ENCODE results near the gene PLAAT3.

The PLAAT3 gene

DNA sequence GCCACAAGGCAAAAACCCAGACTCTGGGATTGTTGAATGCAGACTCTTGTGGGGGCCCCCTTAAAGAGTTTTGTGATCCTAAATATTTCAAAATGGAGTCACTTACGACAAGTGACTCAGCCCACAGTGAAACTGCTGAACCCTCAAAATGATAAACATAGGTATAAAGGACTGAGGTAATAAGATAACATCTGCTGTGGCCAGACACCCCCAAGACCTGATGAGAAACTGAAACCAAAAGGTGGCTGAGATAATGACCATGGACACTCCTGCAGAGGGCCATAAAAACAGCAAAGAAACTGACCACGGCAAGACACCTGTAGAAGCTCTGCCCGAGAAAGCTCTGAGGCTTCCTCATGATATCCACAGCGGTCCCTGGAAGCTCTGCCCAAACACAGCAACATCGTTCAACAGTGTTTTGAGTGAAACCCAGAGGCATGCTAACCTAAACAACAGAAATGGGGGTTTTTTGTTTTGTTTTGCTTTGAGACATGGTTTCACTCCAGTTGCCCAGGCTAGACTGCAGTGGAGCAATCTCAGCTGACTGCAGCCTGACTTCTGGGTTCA, 79.3 kb downstream of the PLAAT3 start (continued):
- TF ChIP-seq, protein P1, sequence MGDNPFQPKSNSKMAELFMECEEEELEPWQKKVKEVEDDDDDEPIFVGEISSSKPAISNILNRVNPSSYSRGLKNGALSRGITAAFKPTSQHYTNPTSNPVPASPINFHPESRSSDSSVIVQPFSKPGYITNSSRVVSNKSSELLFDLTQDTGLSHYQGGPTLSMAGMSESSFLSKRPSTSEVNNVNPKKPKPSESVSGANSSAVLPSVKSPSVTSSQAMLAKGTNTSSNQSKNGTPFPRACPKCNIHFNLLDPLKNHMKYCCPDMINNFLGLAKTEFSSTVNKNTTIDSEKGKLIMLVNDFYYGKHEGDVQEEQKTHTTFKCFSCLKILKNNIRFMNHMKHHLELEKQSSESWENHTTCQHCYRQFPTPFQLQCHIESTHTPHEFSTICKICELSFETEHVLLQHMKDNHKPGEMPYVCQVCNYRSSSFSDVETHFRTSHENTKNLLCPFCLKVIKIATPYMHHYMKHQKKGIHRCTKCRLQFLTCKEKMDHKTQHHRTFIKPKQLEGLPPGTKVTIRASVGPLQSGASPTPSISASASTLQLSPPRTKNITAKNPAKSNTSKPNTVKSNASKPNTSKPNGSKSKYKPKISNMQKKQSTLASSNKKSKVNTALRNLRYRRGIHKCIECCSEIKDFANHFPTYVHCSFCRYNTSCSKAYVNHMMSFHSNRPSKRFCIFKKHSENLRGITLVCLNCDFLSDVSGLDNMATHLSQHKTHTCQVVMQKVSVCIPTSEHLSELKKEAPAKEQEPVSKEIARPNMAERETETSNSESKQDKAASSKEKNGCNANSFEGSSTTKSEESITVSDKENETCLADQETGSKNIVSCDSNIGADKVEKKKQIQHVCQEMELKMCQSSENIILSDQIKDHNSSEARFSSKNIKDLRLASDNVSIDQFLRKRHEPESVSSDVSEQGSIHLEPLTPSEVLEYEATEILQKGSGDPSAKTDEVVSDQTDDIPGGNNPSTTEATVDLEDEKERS (tag by site-specific recombination; IDR thresholded peaks at IDR 0.05), result no peak

DNA sequence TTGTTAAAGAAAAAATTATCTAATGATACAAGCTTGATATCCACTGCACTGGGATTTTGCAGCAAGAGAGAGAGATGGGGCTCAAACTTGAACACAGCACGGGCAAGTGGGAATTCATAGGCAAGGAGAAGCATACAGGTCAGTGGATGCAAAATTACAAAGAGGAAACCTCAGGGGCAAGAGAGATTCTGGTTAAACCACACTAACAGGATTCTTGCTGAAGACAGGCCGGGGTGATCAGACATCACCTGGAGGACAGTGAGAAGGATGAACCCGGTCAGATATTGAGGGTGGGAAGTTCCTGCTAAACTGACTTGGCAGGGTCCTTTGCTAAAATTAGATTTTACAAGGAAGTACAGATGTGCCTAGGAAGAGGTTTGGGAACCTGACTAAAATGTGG, 80.2 kb downstream of the PLAAT3 start:
- Histone ChIP-seq H3K27ac (ENCODE audit: extremely low read depth, low read depth, low read length) (no peak overlapping the region), H3K36me3 (ENCODE audit: control insufficient read depth in 2 of 2, insufficient read depth in 1 of 2, low read length in 2 of 2) (no peaks in the 10 kb centered on the region), H3K4me1 (ENCODE audit: control insufficient read depth, insufficient read depth, low read length) (no peaks in the 10 kb centered on the region), H3K4me3 (ENCODE audit: low read depth, low read length) (no peak overlapping the region), H3K9me3 (ENCODE audit: control insufficient read depth, insufficient read depth, low read depth, low read length) (no peaks in the 10 kb centered on the region)
- ChIA-PET POLR2A (no interaction called here), CTCF (interaction anchor here (2.4 kb wide), 1 partner anchor 54 kb away, joined by 9 read pairs; no protein-coding TSS in a partner anchor)
- TF ChIP-seq ZNF792 (tag by site-specific recombination; IDR thresholded peaks at IDR 0.05) (no peak), ZNF112 (tag by site-specific recombination; IDR thresholded peaks at IDR 0.05) (no peak), MYNN (tag by site-specific recombination; IDR thresholded peaks at IDR 0.05; ENCODE audit: borderline replicate concordance) (no peak), ZNF776 (tag by site-specific recombination; IDR thresholded peaks at IDR 0.05; ENCODE audit: borderline replicate concordance) (no peak), ZNF311 (tag by site-specific recombination; IDR thresholded peaks at IDR 0.05; ENCODE audit: borderline replicate concordance) (no peak), SCRT1 (tag by site-specific recombination; IDR thresholded peaks at IDR 0.05; ENCODE audit: borderline replicate concordance) (no peak), ZNF747 (tag by site-specific recombination; IDR thresholded peaks at IDR 0.05) (no peak), ZNF529 (tag by site-specific recombination; IDR thresholded peaks at IDR 0.05; ENCODE audit: insufficient replicate concordance) (no peak), GLI4 (tag by site-specific recombination; IDR thresholded peaks at IDR 0.05) (no peak)
- TF ChIP-seq, protein P2, sequence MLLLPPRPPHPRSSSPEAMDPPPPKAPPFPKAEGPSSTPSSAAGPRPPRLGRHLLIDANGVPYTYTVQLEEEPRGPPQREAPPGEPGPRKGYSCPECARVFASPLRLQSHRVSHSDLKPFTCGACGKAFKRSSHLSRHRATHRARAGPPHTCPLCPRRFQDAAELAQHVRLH (tag by site-specific recombination; IDR thresholded peaks at IDR 0.05), result no peak

DNA sequence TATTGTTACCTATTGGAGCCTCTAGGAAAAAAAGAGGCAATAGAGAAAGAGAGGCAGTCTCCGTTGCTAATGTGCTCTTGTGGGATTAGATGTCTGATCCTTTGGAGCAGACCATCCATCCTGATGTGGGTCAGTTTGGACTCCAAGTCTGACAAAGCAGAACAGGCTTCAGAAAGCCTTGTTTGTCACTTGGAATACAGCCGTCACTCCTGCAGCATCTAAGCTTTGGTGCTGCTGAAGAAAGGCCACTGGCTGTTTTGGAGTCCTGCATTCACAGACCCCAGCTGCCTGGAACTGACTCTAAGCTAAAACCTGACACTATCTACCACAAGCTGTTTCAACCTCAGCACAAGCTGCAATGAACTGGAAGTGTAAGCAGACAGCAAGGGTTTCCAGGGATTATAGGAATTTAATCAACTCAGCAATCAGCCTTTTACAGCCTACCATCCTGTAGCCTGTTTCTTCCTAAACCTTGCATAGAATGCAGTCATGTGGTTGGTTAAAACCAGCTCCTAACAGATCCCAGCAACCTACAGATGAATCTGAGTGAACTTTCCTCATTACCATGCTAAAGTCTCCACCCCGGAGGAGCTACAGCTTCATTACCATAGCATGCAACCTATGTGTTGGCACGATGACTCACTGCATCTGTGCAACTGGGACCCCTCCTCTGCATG, 81.3 kb downstream of the PLAAT3 start:
- CTCF ChIA-PET, result interaction anchor here (0.6 to 2.4 kb wide), 3 partner anchors 53 to 320 kb away, joined by 3 to 9 read pairs (median 4); no protein-coding TSS in a partner anchor
- H3K36me3 ChIP-seq (ENCODE audit: control insufficient read depth in 2 of 2, insufficient read depth in 1 of 2, low read length in 2 of 2), result no peaks in the 10 kb centered on the region
- no peaks in the 10 kb centered on the region for H3K4me1 ChIP-seq (ENCODE audit: control insufficient read depth, insufficient read depth, low read length)
- POLR2A ChIA-PET, result no interaction called here
- no peak overlapping the region for H3K27ac ChIP-seq (ENCODE audit: extremely low read depth, low read depth, low read length)
- no peaks in the 10 kb centered on the region for H3K9me3 ChIP-seq (ENCODE audit: control insufficient read depth, insufficient read depth, low read depth, low read length)
- H3K4me3 ChIP-seq (ENCODE audit: low read depth, low read length), result no peak overlapping the region
- TF ChIP-seq, protein P3, sequence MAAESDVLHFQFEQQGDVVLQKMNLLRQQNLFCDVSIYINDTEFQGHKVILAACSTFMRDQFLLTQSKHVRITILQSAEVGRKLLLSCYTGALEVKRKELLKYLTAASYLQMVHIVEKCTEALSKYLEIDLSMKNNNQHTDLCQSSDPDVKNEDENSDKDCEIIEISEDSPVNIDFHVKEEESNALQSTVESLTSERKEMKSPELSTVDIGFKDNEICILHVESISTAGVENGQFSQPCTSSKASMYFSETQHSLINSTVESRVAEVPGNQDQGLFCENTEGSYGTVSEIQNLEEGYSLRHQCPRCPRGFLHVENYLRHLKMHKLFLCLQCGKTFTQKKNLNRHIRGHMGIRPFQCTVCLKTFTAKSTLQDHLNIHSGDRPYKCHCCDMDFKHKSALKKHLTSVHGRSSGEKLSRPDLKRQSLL (tag by site-specific recombination; IDR thresholded peaks at IDR 0.05), result no peak
- TF ChIP-seq ZNF558 (tag by site-specific recombination; IDR thresholded peaks at IDR 0.05), result no peak
- TF ChIP-seq ZNF433 (tag by site-specific recombination; IDR thresholded peaks at IDR 0.05; ENCODE audit: low read depth), result no peak
- no peak for TF ChIP-seq ZNF302 (tag by site-specific recombination; IDR thresholded peaks at IDR 0.05; ENCODE audit: low read depth)
- TF ChIP-seq ZNF175 (tag by site-specific recombination; IDR thresholded peaks at IDR 0.05), result no peak
- no peak for TF ChIP-seq ZNF341 (tag by site-specific recombination; IDR thresholded peaks at IDR 0.05; ENCODE audit: low read depth)
- TF ChIP-seq GLI2 (tag by site-specific recombination; IDR thresholded peaks at IDR 0.05; ENCODE audit: borderline replicate concordance, low read depth), result no peak
- TF ChIP-seq, protein P4, sequence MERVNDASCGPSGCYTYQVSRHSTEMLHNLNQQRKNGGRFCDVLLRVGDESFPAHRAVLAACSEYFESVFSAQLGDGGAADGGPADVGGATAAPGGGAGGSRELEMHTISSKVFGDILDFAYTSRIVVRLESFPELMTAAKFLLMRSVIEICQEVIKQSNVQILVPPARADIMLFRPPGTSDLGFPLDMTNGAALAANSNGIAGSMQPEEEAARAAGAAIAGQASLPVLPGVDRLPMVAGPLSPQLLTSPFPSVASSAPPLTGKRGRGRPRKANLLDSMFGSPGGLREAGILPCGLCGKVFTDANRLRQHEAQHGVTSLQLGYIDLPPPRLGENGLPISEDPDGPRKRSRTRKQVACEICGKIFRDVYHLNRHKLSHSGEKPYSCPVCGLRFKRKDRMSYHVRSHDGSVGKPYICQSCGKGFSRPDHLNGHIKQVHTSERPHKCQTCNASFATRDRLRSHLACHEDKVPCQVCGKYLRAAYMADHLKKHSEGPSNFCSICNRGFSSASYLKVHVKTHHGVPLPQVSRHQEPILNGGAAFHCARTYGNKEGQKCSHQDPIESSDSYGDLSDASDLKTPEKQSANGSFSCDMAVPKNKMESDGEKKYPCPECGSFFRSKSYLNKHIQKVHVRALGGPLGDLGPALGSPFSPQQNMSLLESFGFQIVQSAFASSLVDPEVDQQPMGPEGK (tag by site-specific recombination; IDR thresholded peaks at IDR 0.05), result no peak
- no peak for TF ChIP-seq ZNF132 (tag by site-specific recombination; IDR thresholded peaks at IDR 0.05; ENCODE audit: borderline replicate concordance)
- TF ChIP-seq ZNF202 (tag by site-specific recombination; IDR thresholded peaks at IDR 0.05; ENCODE audit: borderline replicate concordance), result no peak
- TF ChIP-seq ZNF561 (tag by site-specific recombination; IDR thresholded peaks at IDR 0.05; ENCODE audit: borderline replicate concordance), result no peak
- no peak for TF ChIP-seq ZNF510 (tag by site-specific recombination; IDR thresholded peaks at IDR 0.05; ENCODE audit: insufficient replicate concordance)
- no peak for TF ChIP-seq REPIN1 (tag by site-specific recombination; IDR thresholded peaks at IDR 0.05; ENCODE audit: low read depth)
- no peak for TF ChIP-seq ZNF624 (tag by site-specific recombination; IDR thresholded peaks at IDR 0.05)
